ENCODE data around the gene SLC9A8.
"Not testable (repeated sequence)": the region's sequence is repeated elsewhere in the genome, so short reads cannot be mapped to it uniquely, and the experiment has no call there.

Gene SLC9A8

DNA sequence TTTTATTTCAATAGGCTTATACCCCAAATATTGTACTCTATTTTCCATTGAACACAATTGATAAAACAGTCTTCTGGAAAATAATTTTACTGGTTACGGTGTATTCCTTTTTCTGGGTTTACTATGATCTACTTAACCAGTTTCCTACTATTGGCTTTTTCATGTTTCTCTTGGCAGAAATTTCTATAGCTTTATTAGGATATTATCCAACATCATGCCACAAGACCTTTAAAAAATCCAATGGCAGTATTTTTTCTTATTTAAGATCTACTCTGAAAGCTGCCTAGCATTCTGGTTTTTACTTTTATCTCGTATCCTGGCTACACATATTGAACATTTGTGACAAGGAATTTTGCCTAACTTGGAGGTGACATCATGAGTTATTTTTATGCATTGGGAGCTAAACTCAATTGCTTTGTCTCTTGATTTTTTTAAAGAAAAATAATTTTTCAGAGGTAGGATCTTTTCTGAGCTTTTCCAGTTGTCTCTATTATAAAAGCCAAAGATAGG is 45.5 kb downstream of the SLC9A8 start:
- TF ChIP-seq ZFX (IDR thresholded peaks at IDR 0.05) = no peak
- TF ChIP-seq CTCF (conservative IDR thresholded peaks at IDR 0.05) = no peak
- no peak overlapping the region for H3K27ac ChIP-seq

GRCh38 chr20:49859011-49859410 is 46.4 kb downstream of the SLC9A8 start:
- no peak for TF ChIP-seq ZFX (IDR thresholded peaks at IDR 0.05)
- TF ChIP-seq CTCF (conservative IDR thresholded peaks at IDR 0.05) = no peak
- H3K27ac ChIP-seq = no peak overlapping the region

- TF ChIP-seq ZFX (IDR thresholded peaks at IDR 0.05) = no peak
- TF ChIP-seq CTCF (conservative IDR thresholded peaks at IDR 0.05) = no peak
- H3K27ac ChIP-seq = no peak overlapping the region
These were observed 47.2 kb downstream of the SLC9A8 start for GRCh38 chr20:49859807-49860206.

DNA sequence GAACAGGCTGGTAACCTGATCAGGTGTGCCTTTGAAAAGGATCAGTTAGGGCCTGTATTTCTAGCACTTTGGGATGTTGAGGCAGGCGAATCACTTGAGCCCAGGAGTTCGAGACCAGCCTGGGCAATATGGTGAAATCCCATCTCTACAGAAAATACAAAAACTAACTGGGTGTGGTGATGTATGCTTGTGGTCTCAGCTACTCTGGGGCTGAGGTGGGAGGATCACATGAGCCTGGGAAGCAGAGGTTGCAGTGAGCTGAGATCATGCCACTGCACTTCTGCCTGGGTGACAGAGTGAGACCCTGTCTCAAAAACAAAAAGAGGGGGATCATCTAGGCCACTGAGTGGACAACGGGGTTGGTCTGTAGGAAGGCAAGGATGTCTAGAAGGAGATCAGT is 48.6 kb downstream of the SLC9A8 start:
- H3K27ac ChIP-seq = not testable (repeated sequence)

DNA sequence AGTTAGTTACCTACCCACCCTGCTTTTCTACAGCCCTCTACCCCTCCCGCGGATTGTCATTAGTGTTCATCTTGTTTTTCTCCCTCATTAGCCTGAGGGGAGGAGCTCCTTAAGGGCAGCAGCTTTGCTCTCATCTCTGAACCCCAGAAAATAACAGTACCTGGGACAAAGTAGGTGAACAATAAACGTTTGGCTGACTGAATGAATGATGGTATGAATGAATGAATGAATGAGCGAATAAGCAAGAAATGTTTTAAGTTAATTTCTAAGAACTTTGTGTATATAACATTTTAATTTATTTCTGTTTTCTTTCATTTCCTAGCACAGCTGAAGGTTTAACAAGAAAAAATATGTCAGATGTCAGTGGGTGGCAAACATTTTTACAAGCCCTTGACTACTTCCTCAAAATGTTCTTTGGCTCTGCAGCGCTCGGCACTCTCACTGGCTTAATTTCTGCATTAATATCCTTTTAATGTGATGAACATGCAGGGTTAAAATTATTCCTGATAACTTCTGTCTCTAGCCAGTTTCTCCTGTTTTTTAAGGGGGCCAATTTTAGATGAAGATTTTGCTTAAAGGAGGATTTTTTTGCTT is 50.1 kb downstream of the SLC9A8 start:
- TF ChIP-seq CTCF (conservative IDR thresholded peaks at IDR 0.05) (no peak), ZFX (IDR thresholded peaks at IDR 0.05) (no peak)

GRCh38 chr20:49863666-49864065 is 51.0 kb downstream of the SLC9A8 start:
- no peak for TF ChIP-seq ZFX (IDR thresholded peaks at IDR 0.05)
- TF ChIP-seq CTCF (conservative IDR thresholded peaks at IDR 0.05) = no peak
- no peak overlapping the region for H3K27ac ChIP-seq

More for the DNA sequence above, 50.1 kb downstream of the SLC9A8 start:
- H3K27ac ChIP-seq = no peak overlapping the region

- no peak overlapping the region for H3K27ac ChIP-seq
- TF ChIP-seq ZFX (IDR thresholded peaks at IDR 0.05) (no peak), CTCF (conservative IDR thresholded peaks at IDR 0.05) (no peak)
These were observed 52.9 kb downstream of the SLC9A8 start for GRCh38 chr20:49865559-49865958.

GRCh38 chr20:49866051-49866450 is 53.4 kb downstream of the SLC9A8 start:
- no peak for TF ChIP-seq CTCF (conservative IDR thresholded peaks at IDR 0.05)
- TF ChIP-seq ZFX (IDR thresholded peaks at IDR 0.05) = no peak
- no peak overlapping the region for H3K27ac ChIP-seq
